Fibroblast of gingiva (primary cell): Measurements from ENCODE around the gene SPIN2B.
"Not testable (repeated sequence)": the region's sequence is repeated elsewhere in the genome, so short reads cannot be mapped to it uniquely, and the experiment has no call there.

Source experiments
- DNase-seq: peaks from one replicate; pipeline ENCODE4 v3.0.0-alpha.2; 2011; ENCODE audit warnings: low read depth

The SPIN2B gene

GRCh38 chrX:57121162-57121755 lies at the start of gene SPIN2B:
Gene SPIN2B, minus strand, starts transcription at chrX:57121548.
- peak; percentile 73 for DNase-seq

DNA sequence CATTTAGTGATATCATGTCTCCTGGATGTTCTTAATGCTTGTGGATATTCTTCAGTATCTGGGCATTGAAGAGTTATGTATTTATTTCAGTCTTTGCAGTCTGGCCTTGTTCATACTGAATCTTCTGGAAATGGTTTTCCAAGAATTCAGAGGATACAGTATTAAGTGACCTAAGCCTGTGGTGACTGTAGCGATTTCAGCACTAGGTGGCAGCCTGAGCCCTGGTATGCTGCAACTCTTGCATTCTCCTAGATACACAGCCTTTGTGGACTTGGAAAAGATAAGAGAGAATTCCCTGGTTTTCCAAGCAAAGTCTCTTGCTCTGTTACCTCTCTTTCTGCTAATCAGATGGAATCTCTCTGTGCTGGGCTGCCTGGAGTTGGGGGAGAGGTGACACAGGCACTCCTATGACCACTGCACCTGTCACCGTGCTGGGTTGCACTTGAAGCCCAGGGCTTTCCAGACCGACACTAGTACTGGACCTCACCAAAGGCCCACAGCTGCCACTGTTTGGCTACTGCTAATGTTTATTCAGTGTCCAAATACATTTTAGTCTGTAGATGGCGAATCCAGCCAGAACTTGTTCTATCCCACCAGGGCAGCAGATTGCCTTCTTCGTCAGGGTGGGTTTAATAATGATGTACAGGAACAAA lies 35.2 kb upstream of the SPIN2B start:
- DNase-seq = peak; percentile 4

DNA sequence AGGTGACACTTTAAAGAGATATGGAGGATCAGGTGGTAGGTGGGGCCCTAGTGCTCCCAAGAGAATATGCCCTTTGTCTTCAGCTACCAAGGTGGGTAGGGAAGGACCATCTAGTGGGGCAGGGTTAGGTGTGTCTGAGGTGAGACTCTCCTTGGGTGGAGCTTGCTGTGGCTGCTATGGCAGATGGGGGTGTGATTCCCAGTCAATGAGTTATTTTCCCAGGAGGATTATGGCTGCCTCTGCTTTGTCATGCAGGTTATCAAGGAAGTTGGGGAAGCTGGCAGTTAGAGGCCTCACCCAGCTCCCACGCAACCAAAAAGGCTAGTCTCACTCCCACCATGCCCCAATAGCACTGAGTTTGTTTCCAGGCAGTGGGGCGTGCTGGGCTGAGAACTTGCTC lies 33.8 kb upstream of the SPIN2B start:
- DNase-seq = no peak

DNA sequence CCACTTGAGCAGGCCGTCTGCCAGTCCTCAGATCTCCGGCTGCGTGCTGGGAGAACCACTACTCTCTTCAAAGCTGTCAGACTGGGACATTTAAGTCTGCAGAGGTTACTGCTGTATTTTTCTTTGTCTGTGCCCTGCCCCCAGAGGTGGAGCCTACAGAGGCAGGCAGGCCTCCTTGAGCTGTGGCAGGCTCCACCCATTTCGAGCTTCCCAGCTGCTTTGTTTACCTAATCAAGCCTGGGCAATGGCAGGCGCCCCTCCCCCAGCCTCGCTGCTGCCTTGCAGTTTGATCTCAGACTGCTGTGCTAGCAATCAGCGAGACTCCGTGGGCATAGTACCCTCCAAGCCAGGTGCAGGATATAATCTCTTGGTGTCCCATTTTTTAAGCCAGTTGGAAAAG lies 30.9 kb upstream of the SPIN2B start:
- not testable (repeated sequence) for DNase-seq

- DNase-seq = no peak
Measured at GRCh38 chrX:57138674-57139073, 17.3 kb upstream of the SPIN2B start.

GRCh38 chrX:57137501-57137900 lies 16.2 kb upstream of the SPIN2B start:
- peak; percentile 25 for DNase-seq

DNA sequence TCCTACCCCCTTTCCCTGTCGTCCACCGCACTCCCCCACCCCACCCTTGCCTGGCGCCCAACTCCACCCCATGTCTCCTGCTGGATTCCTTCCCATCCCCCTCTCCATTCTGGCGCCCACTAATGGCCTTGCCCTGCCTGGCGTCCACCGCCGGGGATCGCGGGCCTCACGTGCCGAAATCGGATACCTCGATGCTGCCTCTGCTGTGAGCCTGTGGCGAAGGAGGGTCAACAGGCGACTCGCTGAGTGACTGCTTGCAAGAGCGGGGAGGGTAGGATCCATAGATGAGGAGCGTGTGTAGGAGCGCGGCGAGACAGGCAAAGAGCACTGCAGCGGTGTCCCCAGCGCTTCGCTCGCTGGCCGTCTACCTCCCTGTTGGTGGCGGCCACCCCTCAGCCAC lies 15.7 kb upstream of the SPIN2B start, which contains the start of gene SPIN2A:
TSS of gene SPIN2A (minus strand) at position 325 of the 400 bp plus-strand sequence. CDS start 800 bp downstream, outside the sequence.
- DNase-seq = peak; percentile 13

- not testable (repeated sequence) for DNase-seq
Measured at GRCh38 chrX:57136589-57136988, 15.2 kb upstream of the SPIN2B start.

DNA sequence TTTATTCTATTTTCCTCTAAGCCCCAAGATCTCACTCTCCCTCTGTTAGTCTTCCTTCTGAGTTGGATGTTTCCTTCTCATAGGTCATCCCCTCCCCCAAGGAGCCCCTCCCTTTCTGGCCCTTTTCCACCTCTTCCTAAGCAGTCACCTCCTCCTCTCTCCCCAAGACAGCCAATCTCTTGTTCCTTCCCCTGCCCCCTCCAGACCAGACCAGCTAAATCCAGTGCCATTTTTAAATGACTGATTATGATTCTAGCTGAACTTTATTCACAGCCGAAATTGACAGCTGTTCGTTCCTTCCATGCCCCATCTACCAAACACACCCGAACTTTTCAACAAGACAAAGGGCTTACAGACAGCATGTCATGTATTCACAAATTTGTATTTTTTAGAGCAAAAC lies 13.9 kb upstream of the SPIN2B start:
- no peak for DNase-seq

GRCh38 chrX:57134702-57135101 lies 13.4 kb upstream of the SPIN2B start:
- DNase-seq = no peak

GRCh38 chrX:57133706-57134105 lies 12.4 kb upstream of the SPIN2B start:
- no peak for DNase-seq

DNA sequence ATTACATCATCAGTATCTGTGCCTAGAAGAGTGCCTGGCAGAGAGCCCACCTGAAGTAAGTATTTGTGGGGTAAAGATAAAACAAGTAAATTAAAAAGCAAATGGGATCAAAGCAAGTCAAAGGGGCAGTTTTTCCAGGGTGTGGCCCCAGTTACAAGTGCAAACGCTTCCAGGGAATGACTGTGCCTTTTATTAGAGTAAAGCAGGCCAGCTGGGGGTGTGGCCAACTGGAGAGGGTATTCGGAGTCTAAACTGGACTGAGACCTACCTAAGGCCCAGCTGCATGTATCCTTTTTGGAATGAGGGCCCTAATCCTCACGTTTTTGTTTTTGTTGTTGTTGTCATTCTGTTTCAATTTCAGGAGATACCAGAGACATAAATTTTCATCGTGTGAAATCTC lies 11.9 kb upstream of the SPIN2B start:
- DNase-seq = not testable (repeated sequence)

DNA sequence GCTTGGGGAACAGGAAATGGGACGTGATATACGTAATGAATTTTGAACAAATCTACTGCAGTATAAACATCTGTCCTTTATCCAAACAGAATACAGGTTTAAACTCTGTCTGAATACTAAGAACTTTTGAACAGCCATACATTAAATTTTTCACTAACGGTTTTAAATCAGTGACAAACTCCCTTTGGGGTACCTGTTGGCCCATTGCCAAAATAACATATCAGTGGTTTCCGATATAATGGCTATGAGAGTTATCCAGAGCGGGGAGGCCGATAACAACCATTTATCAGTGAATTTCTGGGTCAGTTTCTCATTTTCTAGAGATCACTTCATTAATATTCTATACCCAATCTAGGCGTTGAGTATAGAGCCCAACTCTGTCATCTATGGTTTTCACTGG lies 10.7 kb upstream of the SPIN2B start:
- DNase-seq = no peak

- DNase-seq = no peak
Measured at GRCh38 chrX:57121816-57122215, 468 bp upstream of the SPIN2B start.

- DNase-seq = not testable (repeated sequence)
Measured at GRCh38 chrX:57120619-57121161, 658 bp downstream of the SPIN2B start.

DNA sequence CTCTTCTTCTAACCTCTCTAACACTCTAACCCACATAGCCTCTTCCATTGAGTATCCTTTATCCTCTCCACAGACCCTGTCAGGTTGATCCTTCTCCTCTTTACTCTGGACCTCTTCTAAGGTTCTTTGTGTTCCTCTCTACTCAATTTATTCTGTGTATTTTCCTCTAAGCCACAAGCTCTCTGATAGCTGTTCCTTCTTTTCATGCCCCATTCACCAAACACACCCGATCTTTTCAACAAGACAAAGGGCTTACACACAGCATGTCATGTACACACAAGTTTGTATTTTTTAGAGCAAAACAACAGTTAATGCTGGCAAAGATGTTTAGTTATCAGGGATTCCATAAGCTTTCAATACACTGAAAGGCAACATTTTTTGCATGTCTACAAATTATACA lies 1.9 kb downstream of the SPIN2B start:
- DNase-seq = no peak

DNA sequence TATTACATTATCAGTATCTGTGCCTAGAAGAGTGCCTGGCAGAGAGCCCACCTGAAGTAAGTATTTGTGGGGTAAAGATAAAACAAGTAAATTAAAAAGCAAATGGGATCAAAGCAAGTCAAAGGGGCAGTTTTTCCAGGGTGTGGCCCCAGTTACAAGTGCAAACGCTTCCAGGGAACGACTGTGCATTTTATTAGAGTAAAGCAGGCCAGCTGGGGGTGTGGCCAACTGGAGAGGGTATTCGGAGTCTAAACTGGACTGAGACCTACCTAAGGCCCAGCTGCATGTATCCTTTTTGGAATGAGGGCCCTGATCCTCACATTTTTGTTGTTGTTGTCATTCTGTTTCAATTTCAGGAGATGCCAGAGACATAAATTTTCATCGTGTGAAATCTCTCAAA lies 3.8 kb downstream of the SPIN2B start:
- DNase-seq = not testable (repeated sequence)

GRCh38 chrX:57104921-57105398 lies 16.4 kb downstream of the SPIN2B start:
- no peak for DNase-seq

GRCh38 chrX:57104406-57104805 lies 16.9 kb downstream of the SPIN2B start:
- no peak for DNase-seq

DNA sequence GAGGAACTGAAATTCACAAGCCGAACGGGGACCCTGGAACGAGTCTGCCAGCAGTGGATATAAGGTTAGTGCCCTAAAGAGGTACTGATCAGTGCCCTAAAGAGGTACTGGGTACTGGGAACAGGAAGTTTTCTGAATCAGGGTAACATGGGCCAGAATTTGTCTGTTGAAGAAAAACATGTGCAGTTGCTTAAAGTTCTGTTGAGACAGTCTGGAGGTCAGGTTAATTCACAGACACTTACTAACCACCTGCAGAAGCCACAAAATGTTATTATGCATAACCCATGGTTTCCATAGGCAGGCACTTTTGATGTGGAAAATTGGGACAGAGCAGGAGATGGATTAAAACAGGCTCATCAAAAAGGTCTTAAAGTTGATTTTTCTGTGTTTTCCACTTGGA lies 17.9 kb downstream of the SPIN2B start:
- DNase-seq = no peak

GRCh38 chrX:57102918-57103317 lies 18.4 kb downstream of the SPIN2B start:
- not testable (repeated sequence) for DNase-seq

DNA sequence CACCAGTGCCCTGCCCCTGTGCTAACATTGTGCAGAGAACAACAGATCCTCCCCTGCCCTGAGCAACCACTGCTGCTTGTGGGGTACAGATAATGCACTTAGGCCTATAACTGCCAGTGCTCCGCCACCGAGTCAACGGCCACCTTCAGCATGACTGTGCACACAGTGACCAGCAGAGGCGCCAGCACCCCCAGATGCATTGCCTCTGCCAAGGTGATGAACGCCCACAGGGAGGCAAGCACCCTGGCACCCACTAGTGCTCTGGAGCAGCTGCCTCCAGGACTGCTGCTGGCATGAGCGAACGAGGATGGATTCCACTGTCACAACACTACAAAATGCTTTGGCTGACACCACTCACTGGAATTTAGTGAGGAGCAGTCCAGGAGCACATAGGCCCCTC lies 38.2 kb downstream of the SPIN2B start:
- DNase-seq = no peak

- DNase-seq = no peak
Measured at GRCh38 chrX:57074458-57074857, 46.9 kb downstream of the SPIN2B start.
